H1 (cell line): Measurements from ENCODE around the gene HOXD12. TPM values are rescaled to one million over a fixed set of nuclear protein-coding genes. Genes with fewer than 3 reads are reported as not detected.

Source experiments
- ASH2L ChIP-seq: fragments of 200-600, 300-600 bp; sonication (generic); IDR thresholded peaks from one replicate; pipeline ENCODE4 v1.7.1; 2017; ENCODE audit warnings: low read length
- CHD1 ChIP-seq: IDR thresholded peaks from 2 replicates; pipeline ENCODE4 v1.6.1; 2012; ENCODE audit warnings: low read depth, low read length, improper control_type of control experiment
- JUN ChIP-seq: IDR thresholded peaks from 2 replicates; pipeline ENCODE4 v1.6.1; 2011; ENCODE audit warnings: low read depth, mild to moderate bottlenecking, improper control_type of control experiment, low read length
- JUND ChIP-seq: IDR thresholded peaks from 2 replicates; pipeline ENCODE4 v1.6.1; 2011; ENCODE audit warnings: mild to moderate bottlenecking, improper control_type of control experiment, low read length
- MAFK ChIP-seq: IDR thresholded peaks from 2 replicates; pipeline ENCODE4 v1.6.1; 2012; ENCODE audit warnings: low read depth, mild to moderate bottlenecking, improper control_type of control experiment, low read length
- RFX5 ChIP-seq: IDR thresholded peaks from 2 replicates; pipeline ENCODE4 v1.6.1; 2011; ENCODE audit warnings: low read depth, low read length, improper control_type of control experiment, borderline replicate concordance
- RNF2 ChIP-seq: fragments of 200-900, 300-1000 bp; sonication (generic); IDR thresholded peaks from 2 replicates; pipeline ENCODE4 v1.7.1; 2016; ENCODE audit warnings: borderline replicate concordance, low read depth, mild to moderate bottlenecking, antibody characterized with exemption, low read length; ENCODE audit not compliant: poor library complexity, severe bottlenecking; ENCODE audit errors: missing control alignments
- SP2 ChIP-seq: IDR thresholded peaks from 2 replicates; pipeline ENCODE4 v1.6.1; 2012; ENCODE audit warnings: mild to moderate bottlenecking, low read length, inconsistent platforms
- SUZ12 ChIP-seq: fragments of 200-600 bp; sonication (generic); IDR thresholded peaks from 2 replicates; pipeline ENCODE4 v1.6.1; 2012; ENCODE audit warnings: mild to moderate bottlenecking, inconsistent platforms, low read length, moderate library complexity, mixed read lengths
- TBP ChIP-seq: IDR thresholded peaks from 2 replicates; pipeline ENCODE4 v1.6.1; 2011; ENCODE audit warnings: low read depth, low read length, improper control_type of control experiment
- TEAD4 ChIP-seq: IDR thresholded peaks from 2 replicates; pipeline ENCODE4 v1.6.1; 2012; ENCODE audit warnings: low read depth, low read length, inconsistent platforms, mixed read lengths
- polyA plus RNA-seq, 7 experiments: library from polyadenylated mRNA; depleted of rRNA in 3 of 7; stranded (reverse) in 5 of 7; unstranded in 2 of 7; fragments of >200 nt in 5 of 7; fragments of 200-250 nt in 2 of 7; gene quantifications; 1 replicate in 5 of 7; 2 replicates in 1 of 7; 4 replicates in 1 of 7; pipeline versions ENCODE4 v1.2.1 to v1.2.3, GENCODE V29; 2011 to 2013; ENCODE audit warnings: missing spikeins in 2 of 7, mixed read lengths in 2 of 7
- total RNA-seq: library from RNA; stranded (reverse); fragmentation: NEBNext Ultra II Directional; extraction: Animal tissue kit (Norgen Biotek cat#: 25700); gene quantifications from 2 replicates; pipeline ENCODE4 v1.2.1, GENCODE V29; 2021

The HOXD12 gene
- total and polyA plus RNA-seq, 2 of the 8 experiments (the other 6 are each of a cell fraction or from before 2014, with no cell fraction given): not detected

DNA sequence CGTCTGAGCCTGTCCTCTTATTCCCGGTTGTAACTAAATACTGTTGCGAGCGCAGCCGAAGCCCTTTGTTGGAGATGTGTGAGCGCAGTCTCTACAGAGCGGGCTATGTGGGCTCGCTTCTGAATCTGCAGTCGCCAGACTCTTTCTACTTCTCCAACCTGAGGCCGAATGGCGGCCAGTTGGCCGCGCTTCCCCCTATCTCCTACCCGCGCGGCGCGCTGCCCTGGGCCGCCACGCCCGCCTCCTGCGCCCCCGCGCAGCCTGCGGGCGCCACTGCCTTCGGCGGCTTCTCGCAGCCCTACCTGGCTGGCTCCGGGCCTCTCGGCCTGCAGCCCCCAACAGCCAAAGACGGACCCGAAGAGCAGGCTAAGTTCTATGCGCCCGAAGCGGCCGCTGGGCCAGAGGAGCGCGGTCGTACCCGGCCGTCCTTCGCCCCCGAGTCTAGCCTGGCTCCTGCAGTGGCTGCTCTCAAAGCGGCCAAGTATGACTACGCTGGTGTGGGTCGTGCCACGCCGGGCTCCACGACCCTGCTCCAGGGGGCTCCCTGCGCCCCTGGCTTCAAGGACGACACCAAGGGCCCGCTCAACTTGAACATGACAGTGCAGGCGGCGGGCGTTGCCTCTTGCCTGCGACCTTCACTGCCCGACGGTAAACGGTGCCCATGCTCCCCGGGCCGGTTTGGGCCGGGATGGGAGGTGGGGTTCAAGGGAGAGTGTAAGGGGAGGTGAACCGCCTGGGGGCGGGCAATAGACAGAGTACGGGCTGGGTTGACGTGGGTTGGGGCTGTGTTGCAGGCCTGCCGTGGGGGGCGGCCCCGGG lies at the start of gene HOXD12 (continued):
- no peak for TF ChIP-seq RNF2
- no peak for TF ChIP-seq TBP
- no peak for TF ChIP-seq JUN
- TF ChIP-seq SUZ12: peak; percentile 95
- no peak for TF ChIP-seq RFX5
- TF ChIP-seq SP2: no peak
- no peak for TF ChIP-seq JUND
- TF ChIP-seq ASH2L: no peak
- no peak for TF ChIP-seq CHD1
- TF ChIP-seq MAFK: no peak
- no peak for TF ChIP-seq TEAD4
